HG02970 (cell line): ENCODE results near the gene FOXP1.

ENCODE experiments used
- ATAC-seq: cut with Tn5 transposase; IDR thresholded peaks from one replicate; pipeline ENCODE4 v1.9.1; 2021; ENCODE audit warnings: mild to moderate bottlenecking, moderate library complexity, moderate number of reproducible peaks; ENCODE audit not compliant: unreplicated experiment, low FRiP score

FOXP1 gene

GRCh38 chr3:70933105-70933810 lies 650.3 kb downstream of the FOXP1 start:
- ATAC-seq = no peak

- no peak for ATAC-seq
Measured at GRCh38 chr3:70930066-70930465, 653.5 kb downstream of the FOXP1 start.

- ATAC-seq = no peak
Measured at GRCh38 chr3:70927239-70927638, 656.3 kb downstream of the FOXP1 start.

GRCh38 chr3:70926835-70927234 lies 656.7 kb downstream of the FOXP1 start:
- no peak for ATAC-seq

- no peak for ATAC-seq
Measured at GRCh38 chr3:70919661-70920060, 663.9 kb downstream of the FOXP1 start.

- no peak for ATAC-seq
Measured at GRCh38 chr3:70919091-70919490, 664.4 kb downstream of the FOXP1 start.

- no peak for ATAC-seq
Measured at GRCh38 chr3:70916375-70917055, 667.0 kb downstream of the FOXP1 start.

GRCh38 chr3:70914862-70915261 lies 668.7 kb downstream of the FOXP1 start:
- ATAC-seq = no peak

GRCh38 chr3:70911719-70912118 lies 671.8 kb downstream of the FOXP1 start:
- ATAC-seq = no peak

- no peak for ATAC-seq
Measured at GRCh38 chr3:70905491-70905890, 678.0 kb downstream of the FOXP1 start.
